ENCODE data around the gene IRAG1.
A peak's percentile ranks its signal among the peaks of the same experiment; 100 is the strongest.

IRAG1 gene

DNA sequence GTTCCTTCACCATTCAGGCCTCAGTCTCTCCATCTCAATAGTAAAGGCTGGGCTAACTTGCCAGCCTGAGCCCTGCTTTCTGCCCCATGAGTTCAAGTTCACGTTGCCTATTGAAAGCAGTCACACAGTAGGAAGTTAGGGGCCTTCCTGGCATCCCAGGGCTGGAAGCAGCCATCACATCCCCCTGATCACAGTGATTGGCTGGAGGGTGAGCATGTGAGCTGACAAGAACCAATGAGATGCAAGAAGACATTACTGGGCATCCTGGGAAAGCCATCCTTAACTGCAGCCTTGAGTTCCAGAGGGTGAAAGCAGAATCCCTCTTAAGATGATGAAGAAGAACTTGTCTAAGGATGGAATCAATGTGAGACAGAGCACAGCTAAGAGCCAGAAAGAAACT is 29.1 kb downstream of the IRAG1 start:
- DNase-seq, result no peak

DNA sequence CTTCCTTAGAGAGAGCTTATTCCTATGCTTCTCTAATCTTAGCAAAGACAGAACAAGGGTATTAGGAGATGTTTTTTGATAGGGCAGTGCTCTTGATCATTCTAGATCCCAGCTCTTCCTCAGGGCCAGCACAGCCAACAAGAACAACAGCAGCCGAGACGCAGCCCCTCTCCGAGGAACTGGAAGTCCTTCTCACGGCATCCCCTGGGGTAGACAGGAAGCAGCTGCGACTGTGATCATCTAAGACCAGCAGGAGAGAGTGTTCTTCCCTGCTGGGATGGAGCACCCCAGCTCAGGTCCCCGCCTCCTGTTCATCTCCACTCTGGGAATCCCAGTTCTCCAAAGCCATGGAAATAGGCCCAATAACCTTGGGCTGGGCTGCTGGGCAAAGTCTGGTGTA is 29.6 kb downstream of the IRAG1 start:
- peak in 1 of 2 donors; percentile 75 for DNase-seq

DNA sequence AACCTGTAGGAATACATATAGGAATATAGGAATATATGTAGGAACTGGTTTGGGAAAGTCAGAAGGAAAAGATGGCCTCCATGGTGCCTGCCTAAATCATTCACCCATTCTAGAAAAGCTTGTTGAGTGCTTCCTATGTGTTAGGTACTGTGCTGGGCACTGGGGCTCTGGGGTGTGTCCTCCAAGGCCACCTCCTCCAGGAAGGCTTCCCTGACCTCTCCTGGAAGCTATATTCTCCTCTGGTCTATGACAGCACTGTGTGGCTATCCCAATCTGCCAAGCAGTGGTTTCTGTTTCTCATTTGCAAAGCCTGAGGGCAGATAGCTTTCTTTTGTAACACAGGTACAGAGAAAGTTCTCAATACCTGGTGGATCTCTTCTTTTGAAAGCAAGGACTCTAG is 30.2 kb downstream of the IRAG1 start:
- DNase-seq, result no peak

DNA sequence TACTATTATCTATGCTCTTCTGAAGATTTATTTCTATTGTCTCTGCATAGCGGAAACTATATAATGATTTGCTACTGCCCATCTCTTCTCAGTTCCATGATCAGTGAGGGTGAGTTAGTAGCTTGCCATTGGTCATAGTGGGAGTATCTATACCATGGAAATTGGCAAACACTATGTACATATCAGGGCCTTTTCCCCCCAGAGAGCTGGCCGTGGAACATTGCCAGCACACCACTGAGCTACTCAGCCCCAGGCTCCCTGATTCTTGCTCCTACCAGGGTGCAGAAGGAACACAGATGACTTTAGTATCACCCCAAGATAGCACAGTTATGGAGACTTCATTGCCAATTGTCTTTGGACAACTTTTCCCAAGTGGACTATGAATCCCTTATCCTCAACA is 33.2 kb downstream of the IRAG1 start:
- DNase-seq, result no peak

DNA sequence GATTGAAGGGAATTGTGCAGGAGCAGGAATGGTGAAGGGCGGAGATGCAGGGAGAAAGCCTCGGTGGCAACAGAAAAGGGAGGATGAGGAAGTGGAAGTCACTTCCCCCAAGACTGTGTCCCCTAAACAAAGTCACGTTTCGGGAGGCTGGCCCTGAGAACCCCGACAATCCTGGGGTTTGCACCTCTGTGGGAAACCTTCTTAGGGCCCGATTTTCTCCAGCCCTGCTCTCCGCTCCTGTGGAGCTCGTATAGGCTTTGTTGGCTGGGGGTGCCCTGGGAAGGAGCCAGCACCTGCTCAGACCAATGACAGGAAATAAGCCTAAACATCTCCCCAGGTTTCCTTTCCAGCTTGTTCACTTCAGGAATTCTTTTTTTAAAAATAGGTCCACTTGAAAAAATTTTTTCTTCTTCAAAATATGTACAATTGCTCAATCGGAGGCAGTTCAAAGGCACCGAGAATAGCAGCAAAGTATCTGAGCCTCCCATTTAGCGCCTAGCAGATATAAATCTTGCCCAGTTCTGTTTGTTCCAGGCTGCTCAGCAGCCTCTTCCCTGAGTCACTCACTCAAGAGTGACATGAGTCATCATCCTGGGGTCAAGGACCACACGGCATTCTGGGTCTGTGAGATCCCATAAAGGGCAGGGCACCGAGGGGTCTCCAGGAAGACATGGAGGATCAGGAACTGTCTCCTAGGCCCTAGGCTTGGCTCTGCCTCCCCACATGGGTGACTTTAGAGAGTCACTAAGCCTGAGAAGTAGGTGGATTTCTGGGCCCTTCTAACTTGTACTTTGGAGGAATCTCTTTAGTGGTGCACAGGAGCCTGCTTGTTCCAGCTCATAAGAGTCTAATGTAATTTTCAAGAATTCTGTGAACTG is 34.0 kb downstream of the IRAG1 start:
- peak in 1 of 2 donors; percentile 69 for DNase-seq

DNA sequence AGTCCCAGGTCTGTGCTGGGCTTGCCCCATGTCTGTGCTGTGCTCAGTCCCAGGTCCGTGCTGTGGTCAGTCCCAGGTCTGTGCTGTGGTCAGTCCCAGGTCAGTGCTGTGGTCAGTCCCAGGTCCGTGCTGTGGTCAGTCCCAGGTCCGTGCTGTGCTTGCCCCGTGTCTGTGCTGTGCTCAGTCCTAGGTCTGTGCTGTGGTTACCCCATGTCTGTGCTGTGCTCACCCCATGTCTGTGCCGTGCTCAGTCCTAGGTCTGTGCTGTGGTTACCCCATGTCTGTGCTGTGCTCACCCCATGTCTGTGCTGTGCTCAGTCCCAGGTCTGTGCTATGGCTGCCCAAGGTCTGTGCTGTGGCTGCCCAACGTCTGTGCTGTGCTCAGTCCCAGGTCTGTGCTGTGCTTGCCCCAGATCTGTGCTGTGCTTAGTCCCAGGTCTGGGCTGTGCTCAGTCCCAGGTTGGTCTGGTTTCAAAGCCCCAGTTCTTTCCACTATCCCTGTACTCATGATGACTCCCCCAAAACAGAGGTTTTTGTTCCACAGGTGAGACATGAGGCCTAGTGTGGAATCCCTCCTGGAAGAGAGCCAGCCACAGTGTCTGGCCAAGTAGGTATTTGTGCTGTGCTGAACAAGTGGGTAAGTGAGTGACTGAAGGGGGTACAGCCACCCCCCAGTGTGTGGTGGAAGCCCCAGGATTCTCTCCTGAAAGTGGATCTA is 34.8 kb downstream of the IRAG1 start:
- DNase-seq, result no peak

DNA sequence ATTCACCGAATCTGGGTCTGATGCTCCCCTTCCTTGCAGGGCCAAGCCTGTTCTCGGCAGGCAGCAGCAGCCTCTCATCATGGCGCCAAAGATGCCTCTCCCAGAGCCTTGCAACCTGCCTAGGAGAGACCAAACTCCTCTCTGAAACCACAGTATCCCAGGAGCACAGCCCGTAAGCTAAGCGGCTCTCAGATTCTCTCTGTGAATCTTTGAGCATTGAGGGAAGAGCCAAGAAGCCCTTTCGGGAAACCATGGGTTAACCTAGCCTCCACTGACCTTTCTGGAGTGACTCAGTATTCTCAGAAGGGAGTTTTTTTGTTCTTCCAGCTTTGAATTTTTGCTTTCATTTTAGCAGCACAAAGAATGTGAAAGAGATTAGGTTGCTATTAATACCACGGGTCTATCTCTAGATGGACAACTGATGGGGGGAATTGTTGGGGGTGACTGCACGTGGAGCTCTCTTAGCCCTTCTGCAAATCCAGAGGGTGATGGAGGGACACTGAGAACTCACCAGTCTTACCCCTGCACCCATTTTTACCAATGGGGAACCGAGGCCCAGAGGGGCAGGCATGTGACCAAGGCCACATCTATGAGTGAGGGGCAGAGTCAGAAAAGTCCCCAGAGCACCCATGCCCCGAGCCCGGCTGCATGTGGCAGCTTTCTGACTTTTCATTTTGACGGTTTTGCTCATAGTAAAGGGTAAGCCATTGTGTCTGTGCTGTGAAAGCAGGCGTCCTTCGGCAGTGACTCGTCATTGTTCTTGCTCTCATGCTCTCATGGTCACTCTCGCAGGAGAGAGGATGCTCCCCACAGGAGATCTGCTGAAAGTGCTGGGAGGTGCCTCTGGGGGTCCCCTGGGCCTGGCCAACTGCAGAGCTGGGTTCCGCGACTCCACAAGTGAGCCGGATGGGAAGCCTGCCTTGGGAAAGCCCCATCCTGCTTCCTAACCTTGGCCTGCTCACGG is 36.0 kb downstream of the IRAG1 start:
- DNase-seq, result peak in 1 of 2 donors; percentile 80

DNA sequence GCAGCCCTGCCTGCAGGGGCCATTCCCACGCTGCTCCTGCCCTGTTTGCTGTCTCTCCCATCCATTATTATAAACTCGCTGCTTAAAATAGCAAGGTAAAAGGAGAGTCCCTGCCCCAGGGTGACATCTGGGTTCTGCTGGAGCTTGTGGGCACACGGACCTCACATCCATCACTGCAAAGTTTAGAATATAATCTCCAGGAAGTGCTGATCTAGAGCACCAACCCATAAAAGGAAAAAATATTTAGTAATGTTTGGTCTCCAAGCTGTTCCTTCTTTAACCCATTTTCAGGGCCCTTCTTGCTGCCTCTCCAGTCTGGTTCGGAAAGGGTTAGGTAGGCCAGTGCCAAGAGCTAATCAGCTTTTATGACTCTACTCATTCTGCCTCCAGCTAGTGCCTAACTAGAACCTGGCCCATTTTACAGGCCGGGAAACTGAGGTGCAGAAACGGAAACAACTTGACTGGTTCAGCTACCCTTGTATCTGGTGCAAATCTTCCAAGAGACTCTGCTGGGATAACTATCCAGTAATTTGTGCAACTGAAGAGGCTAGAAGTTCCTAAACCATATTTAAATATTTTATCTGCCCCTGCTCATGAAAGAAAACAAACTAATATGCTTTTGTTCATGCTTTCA is 37.5 kb downstream of the IRAG1 start:
- DNase-seq, result no peak

DNA sequence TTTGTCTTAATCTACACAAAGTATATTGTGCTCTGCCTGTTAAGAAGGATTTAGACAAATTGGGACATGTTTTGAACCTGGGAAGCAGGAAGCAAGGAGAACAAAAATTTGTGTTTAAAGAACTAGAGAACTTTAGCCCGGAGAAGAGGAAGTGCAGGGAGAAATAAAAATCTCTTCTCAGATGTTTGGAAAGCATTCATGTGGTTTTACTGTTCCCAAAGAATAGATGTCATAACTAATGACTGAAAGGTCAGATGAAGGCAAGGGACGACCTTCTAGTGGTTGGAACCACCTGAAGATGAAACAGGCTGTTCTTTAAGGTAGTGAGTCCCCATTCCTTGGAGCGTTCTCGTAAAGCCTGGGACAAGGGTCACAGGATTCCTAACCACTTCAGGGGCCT is 38.3 kb downstream of the IRAG1 start:
- no peak for DNase-seq

DNA sequence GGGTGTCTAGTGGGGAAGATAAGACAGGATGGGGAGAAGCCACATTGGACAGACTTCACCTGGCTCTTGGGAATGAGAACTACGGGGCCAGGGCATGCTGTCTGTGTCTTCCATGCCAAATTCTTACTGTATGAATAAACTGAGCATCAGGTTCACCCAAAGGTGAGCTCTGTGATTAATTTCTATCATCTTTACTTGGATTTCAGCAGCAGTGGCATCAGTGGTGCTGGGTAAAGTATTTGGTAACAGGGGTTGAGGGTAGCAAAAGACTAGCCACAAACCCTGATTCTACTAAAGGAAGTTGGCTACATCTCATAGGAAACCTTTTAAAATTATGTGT is 38.8 kb downstream of the IRAG1 start:
- DNase-seq, result no peak

DNA sequence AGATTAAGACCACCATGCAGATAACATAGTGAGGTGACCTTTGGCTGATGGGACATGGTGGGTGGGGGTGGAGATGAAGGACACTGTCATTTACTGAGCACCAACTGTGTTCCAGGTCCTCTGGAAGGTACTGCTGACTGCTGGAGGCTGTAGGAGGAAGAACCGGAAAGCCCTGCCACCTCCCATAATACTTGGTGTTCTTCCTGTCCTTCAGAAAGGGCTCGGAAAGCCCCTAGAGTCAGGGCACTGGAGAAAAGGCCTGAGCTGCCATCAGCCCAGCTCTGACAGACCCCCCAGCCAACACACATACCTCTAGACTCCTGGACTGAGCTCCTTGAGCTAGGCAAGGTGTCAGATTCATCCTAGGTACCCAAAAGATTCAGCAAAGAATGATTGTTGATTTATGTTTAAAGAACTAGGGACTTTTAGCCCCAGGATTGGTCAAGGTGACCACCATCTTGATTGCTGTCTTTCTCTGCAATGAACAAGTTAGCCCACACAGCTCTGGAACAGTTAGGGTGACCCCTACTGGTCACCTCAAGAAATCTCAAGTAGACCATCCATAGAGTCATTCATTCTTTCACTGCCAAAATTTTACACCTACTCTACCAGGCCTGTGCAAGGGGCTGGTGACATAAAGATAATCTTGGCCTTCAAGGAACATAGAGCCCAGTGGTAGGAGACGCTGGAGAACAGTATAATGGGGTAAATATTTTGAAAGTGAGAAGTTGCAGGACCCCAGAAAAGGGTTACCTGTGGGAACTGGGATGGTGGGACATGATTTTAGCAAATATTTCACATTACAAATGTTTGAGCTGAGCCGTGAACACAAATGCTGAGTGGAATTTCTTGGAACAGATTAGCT is 39.4 kb downstream of the IRAG1 start:
- peak in 1 of 2 donors; percentile 55 for DNase-seq

DNA sequence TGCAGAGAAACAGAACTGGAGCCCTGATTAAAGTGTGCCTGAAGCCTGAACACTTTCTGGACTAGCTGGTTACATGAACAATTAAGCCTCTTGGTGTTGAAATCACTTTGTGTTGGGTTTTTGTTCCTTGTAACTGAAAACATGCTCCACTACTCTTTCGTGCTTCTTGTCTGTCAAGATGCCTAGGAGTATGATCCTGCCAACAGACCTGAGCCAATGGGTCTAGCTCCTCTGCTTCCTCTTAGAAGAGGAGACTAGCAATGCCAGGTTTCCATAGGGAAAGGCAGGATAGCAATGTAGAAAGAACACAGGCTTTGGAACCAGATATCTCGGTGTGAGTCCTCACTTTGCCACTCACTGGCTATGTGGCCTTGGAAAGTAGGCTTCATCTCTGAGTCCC is 40.3 kb downstream of the IRAG1 start:
- no peak for DNase-seq

DNA sequence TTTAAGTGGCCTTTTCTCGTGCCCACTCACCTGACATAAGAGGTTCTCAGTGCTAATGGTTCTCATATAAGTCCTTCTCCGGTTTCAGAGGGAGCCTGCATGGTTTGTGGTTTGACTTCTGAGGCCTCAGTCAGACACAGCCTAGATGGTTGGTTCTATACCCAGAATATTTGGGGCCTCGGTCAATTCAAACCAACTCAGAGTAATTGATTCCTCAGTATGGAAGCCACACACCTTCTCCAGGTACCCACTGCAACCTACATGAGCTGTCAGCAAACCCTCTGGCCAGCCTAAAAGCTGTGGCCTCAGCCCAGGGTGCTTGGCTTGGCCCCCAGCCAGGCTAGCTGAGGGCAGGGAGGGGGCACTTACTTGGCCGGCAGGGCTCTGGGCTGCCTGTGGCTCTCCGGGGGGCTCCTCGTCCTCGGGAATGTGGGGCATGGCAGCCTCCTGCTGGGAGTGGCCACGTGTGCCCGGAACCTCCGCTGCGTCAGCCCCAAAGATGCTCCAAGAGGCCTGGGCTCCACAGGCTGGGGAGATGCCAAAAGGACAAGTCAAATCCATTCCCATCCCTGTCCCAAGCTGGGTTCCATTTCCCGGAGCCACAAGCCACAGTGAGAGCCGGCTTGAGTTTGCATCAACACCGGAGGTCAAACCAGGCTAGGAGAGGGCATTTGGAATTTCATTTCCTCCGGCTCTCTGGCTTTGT is 41.7 kb downstream of the IRAG1 start:
- no peak for DNase-seq

DNA sequence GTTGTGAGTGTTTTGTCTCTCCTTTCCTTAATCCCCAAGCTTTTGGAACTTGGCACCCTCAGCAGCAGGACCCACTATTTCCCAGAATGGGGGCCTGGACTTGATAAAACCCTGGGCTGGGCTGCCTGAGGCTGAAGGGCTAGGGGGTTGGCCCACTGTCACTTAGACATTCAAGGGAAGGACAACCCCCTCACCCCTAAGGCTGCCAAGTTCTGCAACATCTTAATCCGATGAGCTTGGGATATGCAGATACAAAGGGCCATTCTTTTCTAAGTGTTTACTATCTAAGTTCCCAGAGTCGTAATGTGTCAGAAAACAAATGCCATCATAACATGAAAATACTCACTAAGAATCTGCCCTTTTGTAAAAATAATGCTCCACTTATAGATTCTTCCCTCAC is 42.9 kb downstream of the IRAG1 start:
- no peak for DNase-seq

DNA sequence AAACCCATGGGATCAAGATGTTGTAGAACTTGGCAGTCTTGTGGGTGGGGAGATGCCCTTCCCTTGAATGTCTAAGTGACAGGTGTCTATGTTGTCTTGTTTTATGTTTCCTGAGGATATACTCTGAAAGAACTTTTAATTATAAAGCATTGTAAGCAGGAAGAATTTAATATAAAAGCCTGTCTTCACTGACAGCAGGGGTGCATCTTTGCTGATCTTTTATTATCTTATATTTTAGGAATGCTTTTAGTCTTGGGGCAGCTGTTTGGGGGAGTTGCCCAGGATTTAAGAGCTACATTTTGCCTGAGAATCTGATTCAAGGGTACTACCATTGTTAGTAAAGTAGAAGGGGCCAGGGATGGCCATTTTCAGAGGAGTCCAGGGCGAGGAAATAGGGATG is 43.4 kb downstream of the IRAG1 start:
- DNase-seq, result no peak

DNA sequence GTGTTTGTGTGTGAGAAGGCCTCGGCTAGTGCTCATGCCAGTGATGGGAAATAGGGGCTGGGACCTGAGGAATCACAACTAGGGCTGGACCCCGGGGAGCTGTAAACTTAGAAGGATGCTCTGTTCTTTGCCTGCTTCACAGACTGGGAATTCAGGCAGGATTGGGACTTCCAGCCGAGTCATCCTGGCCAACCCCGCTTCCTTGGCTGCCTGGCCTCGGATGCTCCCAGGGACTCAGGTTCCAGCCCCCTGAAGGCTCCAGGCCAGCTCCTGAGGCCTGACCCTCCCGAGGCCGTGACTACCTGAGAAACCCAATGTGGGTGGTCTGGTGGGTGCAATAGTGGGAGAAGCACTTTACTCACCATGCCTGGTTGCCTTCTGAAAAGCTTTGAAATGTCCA is 44.7 kb downstream of the IRAG1 start:
- DNase-seq, result no peak

DNA sequence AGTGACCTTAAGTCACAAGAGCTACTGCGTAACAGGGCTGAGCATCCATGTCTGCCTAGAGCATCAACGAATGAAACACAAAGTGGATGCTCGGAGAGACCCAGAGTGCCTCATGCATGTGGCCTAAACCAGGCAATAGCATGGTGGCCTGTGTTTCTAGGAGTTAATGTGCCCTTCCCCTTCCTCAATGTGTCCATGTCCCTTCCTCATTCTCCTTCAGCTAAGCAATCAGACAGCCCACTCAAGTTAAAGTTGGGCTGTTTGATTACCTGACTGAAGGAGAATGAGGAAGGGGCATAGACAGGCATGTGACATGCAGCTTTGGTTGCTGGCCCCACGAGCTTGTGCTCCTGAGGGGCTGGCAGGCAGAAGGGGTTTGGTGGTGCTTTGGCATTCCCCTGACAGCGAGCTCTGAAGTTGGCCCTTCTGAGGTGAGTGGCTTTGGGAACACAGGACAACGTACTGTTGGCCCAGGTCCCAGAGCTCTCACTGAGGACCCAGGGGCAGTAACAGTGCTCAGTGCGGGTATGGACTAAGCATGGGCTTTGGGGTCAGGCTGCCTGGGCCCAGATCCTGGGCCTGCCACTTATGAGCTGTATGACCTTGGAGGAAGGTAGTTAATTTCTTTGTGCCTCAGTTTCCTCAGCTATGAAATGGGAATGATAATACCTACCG is 46.7 kb downstream of the IRAG1 start:
- DNase-seq, result no peak

DNA sequence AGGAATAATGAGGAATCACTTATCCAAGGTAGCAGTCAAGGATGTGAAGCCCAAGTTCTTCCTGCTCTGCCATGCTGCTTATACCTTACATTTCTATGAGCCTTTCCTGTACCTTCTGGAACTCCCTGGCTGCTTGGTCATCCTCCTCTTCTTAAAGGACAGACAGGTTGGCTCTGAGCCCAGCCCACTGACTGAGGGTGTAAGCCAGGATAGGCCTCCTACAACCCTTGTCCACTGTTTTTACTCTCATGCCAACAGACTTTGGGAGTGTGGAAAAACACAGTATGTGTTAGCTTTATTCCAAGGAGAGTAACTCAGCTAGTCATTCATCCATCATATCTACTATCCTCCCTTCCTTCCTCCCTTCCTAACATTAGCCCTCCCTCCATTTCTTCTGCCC is 47.5 kb downstream of the IRAG1 start:
- no peak for DNase-seq

DNA sequence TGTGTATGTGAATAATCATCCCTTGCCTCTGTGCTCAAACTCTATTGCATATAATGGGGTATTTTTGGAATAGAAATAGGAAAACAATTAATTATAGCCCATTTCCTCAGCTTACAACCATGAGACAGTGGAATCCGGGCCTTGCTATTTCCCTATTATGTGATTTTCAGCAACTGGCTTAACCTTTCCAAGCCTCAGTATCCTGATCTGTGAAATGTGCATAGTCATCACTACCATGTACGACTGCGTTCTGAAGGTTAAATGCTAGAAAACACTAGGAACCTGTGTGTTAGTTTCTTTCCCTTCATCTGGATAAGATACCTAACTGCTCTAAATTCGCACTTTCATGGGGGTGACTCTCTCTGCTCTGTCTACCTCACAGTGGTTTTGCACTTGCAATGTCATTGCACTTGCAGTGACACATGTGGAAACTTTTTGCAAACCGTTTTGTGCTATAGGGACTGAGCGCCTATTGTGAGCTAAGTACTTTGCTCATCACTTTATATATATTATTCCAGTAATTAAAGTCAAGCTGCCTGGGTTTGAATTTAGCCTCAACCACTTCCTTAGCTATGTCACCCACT is 48.3 kb downstream of the IRAG1 start:
- no peak for DNase-seq

Data from bone marrow (tissue), 2 donors.